MM.1S (cell line): ENCODE data around the gene SMCO4.
"Not testable (repeated sequence)": the region's sequence is repeated elsewhere in the genome, so short reads cannot be mapped to it uniquely, and the experiment has no call there.

ENCODE experiments used
- EZH2phosphoT487 ChIP-seq: fragments of 300-600 bp; sonication (generic); IDR thresholded peaks from 2 replicates; pipeline ENCODE4 v1.6.1; 2018; ENCODE audit warnings: antibody characterized with exemption, low read length
- TF ChIP-seq, protein P1 (sequence below): fragments of 300-600 bp; sonication (generic); IDR thresholded peaks from 2 replicates; pipeline ENCODE4 v1.5.1; 2016; ENCODE audit warnings: antibody characterized with exemption, low read length, mixed read lengths

DNA sequence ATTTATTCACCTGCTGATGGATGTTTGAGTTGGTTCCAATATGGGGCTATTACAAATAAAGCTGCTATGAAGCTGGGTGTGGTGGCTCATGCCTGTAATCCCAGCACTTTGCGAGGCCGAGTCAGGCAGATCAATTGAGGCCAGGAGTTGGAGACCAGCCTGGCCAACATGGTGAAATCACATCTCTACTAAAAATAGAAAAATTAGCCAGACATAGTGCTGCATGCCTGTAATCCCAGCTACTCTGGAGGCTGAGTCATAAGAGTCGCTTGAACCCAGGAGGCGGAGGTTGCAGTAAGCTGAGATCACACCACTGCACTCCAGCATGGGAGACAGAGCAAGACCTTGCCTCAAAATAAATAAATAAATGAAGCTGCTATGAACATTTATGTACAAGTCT, 33.7 kb upstream of the SMCO4 start:
- TF ChIP-seq, protein P1, sequence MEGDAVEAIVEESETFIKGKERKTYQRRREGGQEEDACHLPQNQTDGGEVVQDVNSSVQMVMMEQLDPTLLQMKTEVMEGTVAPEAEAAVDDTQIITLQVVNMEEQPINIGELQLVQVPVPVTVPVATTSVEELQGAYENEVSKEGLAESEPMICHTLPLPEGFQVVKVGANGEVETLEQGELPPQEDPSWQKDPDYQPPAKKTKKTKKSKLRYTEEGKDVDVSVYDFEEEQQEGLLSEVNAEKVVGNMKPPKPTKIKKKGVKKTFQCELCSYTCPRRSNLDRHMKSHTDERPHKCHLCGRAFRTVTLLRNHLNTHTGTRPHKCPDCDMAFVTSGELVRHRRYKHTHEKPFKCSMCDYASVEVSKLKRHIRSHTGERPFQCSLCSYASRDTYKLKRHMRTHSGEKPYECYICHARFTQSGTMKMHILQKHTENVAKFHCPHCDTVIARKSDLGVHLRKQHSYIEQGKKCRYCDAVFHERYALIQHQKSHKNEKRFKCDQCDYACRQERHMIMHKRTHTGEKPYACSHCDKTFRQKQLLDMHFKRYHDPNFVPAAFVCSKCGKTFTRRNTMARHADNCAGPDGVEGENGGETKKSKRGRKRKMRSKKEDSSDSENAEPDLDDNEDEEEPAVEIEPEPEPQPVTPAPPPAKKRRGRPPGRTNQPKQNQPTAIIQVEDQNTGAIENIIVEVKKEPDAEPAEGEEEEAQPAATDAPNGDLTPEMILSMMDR: not testable (repeated sequence)
- TF ChIP-seq EZH2phosphoT487: not testable (repeated sequence)
